Cardiac muscle cell (in vitro differentiated cells and primary cell): ENCODE data around the gene CFAP54. TPM values are rescaled to one million over a fixed set of nuclear protein-coding genes. Genes with fewer than 3 reads are reported as not detected.
A peak's percentile ranks its signal among the peaks of the same experiment; 100 is the strongest.

Experiments used
- DNase-seq, 2 donors: peaks; one replicate each; pipeline versions ENCODE4 v3.0.0 to v3.0.0-alpha.2; 2010 to 2017; ENCODE audit warnings: low read depth in 1 of 2, low spot score in 1 of 2
- H3K27ac ChIP-seq: fragments of 200-600 bp; sonication (generic); 2 replicates; pipeline ENCODE4 v1.5.1; 2016
- H3K27me3 ChIP-seq: fragments of 200-600 bp; sonication (generic); 2 replicates; pipeline ENCODE4 v1.6.0; 2016; ENCODE audit warnings: control low read depth
- H3K36me3 ChIP-seq: fragments of 200-600 bp; sonication (generic); 2 replicates; pipeline ENCODE4 v1.5.1; 2016; ENCODE audit warnings: control low read depth
- H3K4me1 ChIP-seq: fragments of 200-600 bp; sonication (generic); 2 replicates; pipeline ENCODE4 v1.8.1; 2017; ENCODE audit warnings: low read depth, mild to moderate bottlenecking, mixed run types
- H3K4me3 ChIP-seq: fragments of 200-600 bp; sonication (generic); 2 replicates; pipeline ENCODE4 v1.5.1; 2016; ENCODE audit warnings: mild to moderate bottlenecking
- H3K9me3 ChIP-seq: fragments of 200-600 bp; sonication (generic); 2 replicates; pipeline ENCODE4 v1.5.1; 2017; ENCODE audit warnings: low read depth, mild to moderate bottlenecking, control low read depth
- polyA plus RNA-seq: library from polyadenylated mRNA; unstranded; fragments of >200 nt; fragmentation: Nextera tagmentation; extraction: Ambion mirVana; gene quantifications from 2 replicates; pipeline ENCODE4 v1.2.1, GENCODE V29; 2016
- total RNA-seq: library from RNA; depleted of rRNA; stranded (reverse); fragments of >200 nt; gene quantifications from 2 replicates; pipeline ENCODE4 v1.2.3, GENCODE V29; 2016
- TF ChIP-seq, protein P1 (sequence below): IDR thresholded peaks from 2 replicates; pipeline ENCODE4 v1.5.1; 2012; ENCODE audit warnings: low read depth, mild to moderate bottlenecking, low read length

Gene CFAP54
- total and polyA plus RNA-seq, 2 experiments from 2014 or later = 0.86 to 2.0 TPM

DNA sequence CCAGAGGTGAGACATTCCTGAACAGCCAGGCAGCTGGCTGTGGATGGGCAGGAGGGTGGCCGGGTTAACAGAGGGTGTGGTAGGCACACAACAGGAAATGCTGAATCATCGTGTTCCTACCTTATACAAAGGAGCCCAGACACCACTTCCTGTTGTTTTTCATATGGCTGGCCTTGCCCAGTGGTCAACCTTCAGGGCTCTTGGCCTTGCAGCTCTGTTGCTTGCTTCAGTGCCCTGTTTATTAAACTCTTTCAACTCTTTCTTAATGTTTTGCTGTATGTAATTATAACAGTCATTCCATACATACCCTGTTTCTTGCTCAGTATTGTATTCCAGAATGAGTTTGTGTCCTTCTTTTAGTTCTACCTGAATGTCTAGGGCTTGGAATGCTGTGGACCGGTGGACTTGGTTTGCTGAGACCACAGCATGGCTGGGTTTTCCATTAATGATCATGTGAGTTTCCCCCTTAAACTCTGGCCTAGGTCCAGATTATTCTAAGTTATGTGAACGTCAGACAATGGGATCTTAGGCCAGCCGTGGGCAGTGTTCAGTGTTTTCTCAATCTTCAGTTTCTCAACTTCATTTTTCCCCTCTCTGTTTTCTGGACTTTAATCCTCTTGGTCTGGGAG lies 11.9 kb downstream of the CFAP54 start:
- H3K27ac ChIP-seq = no peak overlapping the region
- DNase-seq = peak in 1 of 2 donors; percentile 84
- H3K4me3 ChIP-seq = no peak overlapping the region

GRCh38 chr12:96501908-96502307 lies 12.5 kb downstream of the CFAP54 start:
- Histone ChIP-seq H3K36me3 (no peaks in the 10 kb centered on the region), H3K4me1 (no peaks in the 10 kb centered on the region), H3K9me3 (no peaks in the 10 kb centered on the region), H3K27me3 (no peaks in the 10 kb centered on the region), H3K27ac (no peak overlapping the region), H3K4me3 (no peak overlapping the region)
- TF ChIP-seq, protein P1, sequence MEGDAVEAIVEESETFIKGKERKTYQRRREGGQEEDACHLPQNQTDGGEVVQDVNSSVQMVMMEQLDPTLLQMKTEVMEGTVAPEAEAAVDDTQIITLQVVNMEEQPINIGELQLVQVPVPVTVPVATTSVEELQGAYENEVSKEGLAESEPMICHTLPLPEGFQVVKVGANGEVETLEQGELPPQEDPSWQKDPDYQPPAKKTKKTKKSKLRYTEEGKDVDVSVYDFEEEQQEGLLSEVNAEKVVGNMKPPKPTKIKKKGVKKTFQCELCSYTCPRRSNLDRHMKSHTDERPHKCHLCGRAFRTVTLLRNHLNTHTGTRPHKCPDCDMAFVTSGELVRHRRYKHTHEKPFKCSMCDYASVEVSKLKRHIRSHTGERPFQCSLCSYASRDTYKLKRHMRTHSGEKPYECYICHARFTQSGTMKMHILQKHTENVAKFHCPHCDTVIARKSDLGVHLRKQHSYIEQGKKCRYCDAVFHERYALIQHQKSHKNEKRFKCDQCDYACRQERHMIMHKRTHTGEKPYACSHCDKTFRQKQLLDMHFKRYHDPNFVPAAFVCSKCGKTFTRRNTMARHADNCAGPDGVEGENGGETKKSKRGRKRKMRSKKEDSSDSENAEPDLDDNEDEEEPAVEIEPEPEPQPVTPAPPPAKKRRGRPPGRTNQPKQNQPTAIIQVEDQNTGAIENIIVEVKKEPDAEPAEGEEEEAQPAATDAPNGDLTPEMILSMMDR = no peak
- no peak for DNase-seq

More for the DNA sequence above, 11.9 kb downstream of the CFAP54 start:
- H3K36me3 ChIP-seq = no peaks in the 10 kb centered on the region
- H3K4me1 ChIP-seq = no peaks in the 10 kb centered on the region
- TF ChIP-seq, protein P1 = no peak
- no peaks in the 10 kb centered on the region for H3K27me3 ChIP-seq
- H3K9me3 ChIP-seq = no peaks in the 10 kb centered on the region

DNA sequence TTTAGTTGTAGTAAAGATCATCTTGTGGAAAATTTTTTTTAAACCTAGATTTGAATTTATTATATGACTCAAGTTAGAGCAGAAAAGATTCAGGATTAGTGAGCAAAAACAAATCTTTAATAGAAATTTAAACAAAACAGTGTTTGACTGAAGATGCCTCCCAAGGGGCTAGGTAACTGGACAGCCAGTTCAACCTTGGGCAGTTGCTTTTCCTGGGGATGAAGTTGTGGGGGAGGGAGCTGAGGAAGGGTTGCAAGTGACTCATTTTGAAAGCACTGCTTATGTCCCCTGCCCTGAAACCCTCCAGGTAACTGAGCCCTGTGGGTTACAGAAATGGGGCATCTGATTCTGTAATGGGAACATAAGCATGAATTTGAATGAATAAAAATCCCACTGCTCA lies 13.1 kb downstream of the CFAP54 start:
- TF ChIP-seq, protein P1 = no peak
- Histone ChIP-seq H3K27me3 (no peaks in the 10 kb centered on the region), H3K4me3 (no peak overlapping the region), H3K36me3 (no peaks in the 10 kb centered on the region), H3K9me3 (no peaks in the 10 kb centered on the region), H3K4me1 (no peaks in the 10 kb centered on the region), H3K27ac (no peak overlapping the region)
- DNase-seq = no peak

DNA sequence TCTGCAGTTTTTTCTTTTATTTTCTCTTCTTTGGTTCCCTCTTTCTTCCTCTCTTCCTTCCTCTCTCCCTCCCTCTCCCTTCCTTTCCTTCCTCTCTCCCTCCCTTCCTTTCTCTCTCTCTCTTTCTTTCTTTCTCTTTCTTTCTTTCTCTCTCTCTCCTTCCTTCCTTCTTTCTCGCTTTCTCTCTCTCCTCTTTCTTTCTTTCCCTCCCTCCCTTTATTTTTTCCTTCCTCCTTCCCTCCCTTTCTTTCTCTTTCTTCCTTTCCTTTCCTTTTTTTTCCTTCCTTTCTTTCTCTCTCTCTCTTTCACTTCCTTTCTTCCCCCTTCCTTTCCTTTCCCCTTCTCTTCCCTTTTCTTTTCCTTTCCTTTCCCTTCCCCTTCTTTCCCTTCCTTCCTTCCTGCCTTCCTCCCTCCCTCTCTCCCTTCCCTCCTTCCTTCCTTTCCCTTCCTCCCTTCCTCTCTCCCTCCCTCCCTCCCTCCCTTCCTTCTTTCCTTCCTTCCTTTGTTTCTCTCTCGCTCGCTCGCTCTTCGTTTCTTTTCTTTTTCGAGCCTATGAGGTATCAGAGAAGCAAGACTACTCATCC lies 13.7 kb downstream of the CFAP54 start:
- no peaks in the 10 kb centered on the region for H3K27me3 ChIP-seq
- H3K4me1 ChIP-seq = no peaks in the 10 kb centered on the region
- H3K27ac ChIP-seq = no peak overlapping the region
- no peak overlapping the region for H3K4me3 ChIP-seq
- DNase-seq = no peak
- H3K9me3 ChIP-seq = no peaks in the 10 kb centered on the region
- TF ChIP-seq, protein P1 = no peak
- no peaks in the 10 kb centered on the region for H3K36me3 ChIP-seq

- peak in 1 of 2 donors; percentile 44 for DNase-seq
- H3K27me3 ChIP-seq = no peaks in the 10 kb centered on the region
- no peaks in the 10 kb centered on the region for H3K36me3 ChIP-seq
- TF ChIP-seq, protein P1 = no peak
- H3K27ac ChIP-seq = no peak overlapping the region
- H3K4me1 ChIP-seq = no peaks in the 10 kb centered on the region
- H3K4me3 ChIP-seq = no peak overlapping the region
- H3K9me3 ChIP-seq = no peaks in the 10 kb centered on the region
These were observed 14.6 kb downstream of the CFAP54 start for GRCh38 chr12:96503976-96504375.
